HG03457 (cell line): ENCODE data around the gene KRAS.
"Not testable (repeated sequence)": the region's sequence is repeated elsewhere in the genome, so short reads cannot be mapped to it uniquely, and the experiment has no call there.

Source experiments
- ATAC-seq: cut with Tn5 transposase; IDR thresholded peaks from one replicate; pipeline ENCODE4 v1.9.1; 2021; ENCODE audit warnings: moderate number of reproducible peaks; ENCODE audit not compliant: unreplicated experiment

KRAS gene

DNA sequence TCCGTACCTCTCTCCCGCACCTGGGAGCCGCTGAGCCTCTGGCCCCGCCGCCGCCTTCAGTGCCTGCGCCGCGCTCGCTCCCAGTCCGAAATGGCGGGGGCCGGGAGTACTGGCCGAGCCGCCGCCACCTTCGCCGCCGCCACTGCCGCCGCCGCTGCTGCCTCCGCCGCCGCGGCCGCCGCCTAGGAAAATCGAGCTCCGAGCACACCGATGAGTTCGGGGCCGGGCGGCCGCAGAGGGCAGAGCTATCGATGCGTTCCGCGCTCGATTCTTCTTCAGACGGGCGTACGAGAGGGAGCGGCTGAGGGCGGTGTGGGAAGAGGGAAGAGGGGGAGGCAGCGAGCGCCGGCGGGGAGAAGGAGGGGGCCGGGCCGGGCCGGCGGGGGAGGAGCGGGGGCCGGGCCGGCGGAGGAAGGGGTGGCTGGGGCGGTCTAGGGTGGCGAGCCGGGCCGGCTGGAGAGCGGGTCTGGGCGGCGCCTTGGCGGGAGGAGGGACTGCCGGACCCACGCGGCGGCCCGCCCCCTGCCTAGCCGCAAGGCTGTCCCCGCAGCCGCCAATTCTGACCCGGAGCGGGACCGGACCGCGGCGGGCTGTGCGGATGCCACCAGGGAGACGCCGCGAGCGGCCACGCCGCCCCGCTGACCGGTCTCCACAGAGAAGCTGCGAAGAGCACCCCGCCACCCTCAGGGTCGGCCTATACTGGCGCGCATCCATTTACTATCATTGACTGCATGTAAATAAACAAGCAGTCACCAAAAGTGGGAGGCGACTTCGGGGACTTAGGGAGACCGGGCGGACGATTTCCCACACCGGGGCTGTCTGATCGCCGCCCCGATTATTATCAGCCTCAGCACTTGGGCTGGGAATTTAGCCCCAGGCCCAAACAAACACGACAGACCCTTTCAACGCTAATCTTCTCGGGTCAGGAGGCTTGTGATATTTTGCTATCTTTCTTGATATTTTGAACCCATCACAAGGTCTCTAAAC lies at the start of gene KRAS:
Gene KRAS, minus strand, starts transcription at position 186 of the 987 bp plus-strand sequence.
- ATAC-seq: peak; percentile 69

GRCh38 chr12:25296381-25296780 lies 45.7 kb upstream of the KRAS start:
- ATAC-seq: no peak

- no peak for ATAC-seq
Measured at GRCh38 chr12:25295361-25295760, 44.6 kb upstream of the KRAS start.

DNA sequence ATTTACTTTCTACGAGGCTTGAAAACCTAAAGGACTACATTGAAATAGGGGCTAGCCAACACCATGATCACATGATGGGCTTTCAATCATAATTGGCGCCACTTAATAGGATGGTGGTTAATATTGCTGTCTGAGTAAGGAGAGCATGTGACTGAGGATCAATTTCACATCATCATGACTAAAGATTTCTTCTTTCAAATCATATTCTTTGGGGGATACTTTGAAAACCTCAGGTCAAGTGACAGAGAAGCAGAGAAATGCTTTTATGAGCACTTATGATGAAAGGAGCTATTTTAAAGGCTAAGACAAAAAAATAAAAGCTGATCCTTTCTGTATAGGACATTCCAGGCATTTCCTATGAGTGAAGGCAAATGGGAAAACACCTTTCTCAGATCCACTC lies 42.9 kb upstream of the KRAS start:
- no peak for ATAC-seq

DNA sequence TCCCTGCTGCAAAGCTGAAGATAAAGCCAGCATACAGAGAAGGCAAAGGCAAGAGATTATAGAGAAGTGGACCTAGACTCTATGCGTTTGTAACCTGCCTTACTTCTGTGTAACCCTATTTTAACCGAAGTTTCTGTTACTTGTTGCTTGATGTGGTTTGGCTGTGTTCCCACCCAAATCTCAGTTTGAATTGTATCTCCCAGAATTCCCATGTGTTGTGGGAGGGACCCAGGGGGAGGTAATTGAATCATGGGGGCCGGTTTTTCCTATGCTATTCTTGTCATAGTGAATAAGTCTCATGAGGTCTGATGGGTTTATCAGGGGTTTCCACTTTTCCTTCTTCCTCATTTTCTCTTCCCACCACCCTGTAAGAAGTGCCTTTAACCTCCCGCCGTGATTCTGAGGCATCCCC lies 42.1 kb upstream of the KRAS start:
- not testable (repeated sequence) for ATAC-seq

DNA sequence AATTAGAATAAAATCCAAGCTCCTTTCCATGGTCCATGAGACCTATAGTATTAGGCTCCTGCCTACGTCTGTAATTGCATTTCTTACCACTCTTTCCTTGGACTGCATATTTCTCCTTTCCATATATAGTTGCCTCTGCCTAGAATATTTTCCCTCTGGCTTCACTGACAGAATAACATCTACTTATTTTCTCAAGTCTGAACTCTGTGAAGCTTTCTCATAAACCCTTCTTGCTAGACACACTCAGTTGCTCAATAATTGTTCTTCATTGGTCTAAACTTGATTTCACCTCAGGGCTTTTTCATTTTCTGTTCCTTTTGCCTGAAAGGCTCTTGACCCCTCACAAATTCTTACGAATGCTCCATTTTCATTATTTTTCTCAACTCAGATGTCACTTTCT lies 36.9 kb upstream of the KRAS start:
- no peak for ATAC-seq

DNA sequence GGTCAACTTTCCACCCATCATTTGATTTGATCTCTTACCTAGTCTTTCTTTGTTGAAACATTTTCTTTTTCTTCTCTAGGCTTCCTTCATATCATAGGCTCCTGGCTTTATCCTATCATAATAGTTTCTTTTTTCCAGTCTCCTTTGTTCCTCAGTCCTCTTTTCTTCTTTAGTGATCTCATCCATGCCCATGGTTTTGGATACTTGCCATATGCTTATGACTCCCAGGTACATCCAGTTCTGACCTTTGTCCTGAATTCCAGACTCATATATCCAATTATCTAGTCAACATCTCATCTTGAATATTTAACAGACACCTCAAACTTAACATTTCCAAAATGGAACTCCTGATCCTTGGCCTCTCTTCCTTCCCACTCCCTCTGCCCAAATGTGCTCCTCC lies 36.1 kb upstream of the KRAS start:
- no peak for ATAC-seq

GRCh38 chr12:25284024-25284423 lies 33.3 kb upstream of the KRAS start:
- ATAC-seq: no peak

- ATAC-seq: no peak
Measured at GRCh38 chr12:25283006-25283405, 32.3 kb upstream of the KRAS start.

DNA sequence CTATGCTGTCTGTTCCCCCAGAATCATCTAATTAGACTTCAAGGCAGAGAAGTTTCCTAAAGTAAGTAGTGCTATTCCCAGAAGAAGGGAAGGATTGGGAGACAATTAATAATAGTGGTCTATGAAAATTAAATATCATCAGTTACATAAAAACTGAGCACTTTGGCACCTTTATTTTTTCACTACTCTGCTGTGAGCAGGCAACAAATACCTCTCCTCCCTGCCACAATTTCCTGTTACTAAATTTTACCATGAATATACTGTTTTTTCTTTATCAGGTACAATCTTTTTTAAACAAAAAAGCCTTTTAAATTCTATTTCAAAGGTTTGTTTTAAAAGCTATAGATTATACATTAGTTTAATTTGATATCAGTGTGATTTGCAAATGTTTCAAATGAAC lies 29.4 kb upstream of the KRAS start:
- ATAC-seq: no peak

- no peak for ATAC-seq
Measured at GRCh38 chr12:25278269-25278668, 27.5 kb upstream of the KRAS start.

DNA sequence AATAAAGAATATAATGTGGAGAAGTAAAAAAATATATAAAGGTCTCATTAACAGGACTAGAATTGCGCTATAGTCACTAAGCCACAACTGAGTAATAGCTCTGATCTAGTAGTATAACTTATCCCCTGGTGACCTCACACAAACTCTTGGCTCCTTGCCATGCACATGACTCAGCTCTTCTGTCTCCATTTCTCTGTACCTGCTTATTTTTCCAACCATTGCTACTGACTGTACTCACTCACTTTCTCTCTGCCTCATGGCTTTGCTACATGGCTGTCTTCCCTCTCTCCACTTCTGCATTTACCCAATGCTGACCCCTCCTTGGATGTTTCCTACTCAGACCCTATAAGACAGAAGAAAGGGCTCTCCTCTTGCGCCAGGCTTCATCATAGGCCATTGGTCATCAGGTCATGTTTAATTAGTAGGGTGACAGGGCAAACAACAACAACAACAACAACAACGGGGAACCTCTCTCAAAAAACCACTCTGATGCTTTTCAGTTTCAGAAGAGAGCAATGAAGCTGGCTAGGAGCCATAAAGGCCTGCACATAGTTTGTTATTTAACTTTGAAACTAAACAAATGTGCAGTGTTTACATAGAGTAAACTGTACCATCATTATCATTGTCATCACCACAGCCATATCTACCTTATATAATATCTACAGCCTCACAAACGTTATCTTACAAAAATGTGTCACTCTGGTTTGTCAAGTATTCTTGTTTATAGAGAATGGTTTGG lies 25.6 kb upstream of the KRAS start:
- ATAC-seq: no peak

GRCh38 chr12:25271486-25272098 lies 20.9 kb upstream of the KRAS start:
- no peak for ATAC-seq

- ATAC-seq: peak; percentile 65
Measured at GRCh38 chr12:25269701-25270100, 19.0 kb upstream of the KRAS start.

DNA sequence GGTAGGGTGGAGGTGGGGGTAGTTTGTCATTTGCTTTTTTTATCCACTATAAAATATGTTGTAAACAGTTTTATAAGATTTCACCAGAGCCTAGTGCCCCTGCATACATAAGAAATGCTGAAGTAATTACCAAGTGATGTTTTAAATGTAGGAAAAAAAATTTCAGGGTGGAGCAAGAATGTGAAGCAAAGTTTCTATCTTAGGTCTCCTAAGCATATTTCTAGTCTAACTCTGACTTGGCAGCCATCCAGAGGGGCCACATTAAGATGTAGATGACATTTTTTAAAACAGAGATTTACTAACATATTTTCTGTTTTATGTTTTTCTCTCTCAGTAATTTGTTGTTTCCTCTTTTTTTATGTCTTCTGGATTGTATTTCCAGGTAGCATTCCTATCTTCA lies 15.8 kb upstream of the KRAS start:
- ATAC-seq: no peak

GRCh38 chr12:25264862-25265261 lies 14.1 kb upstream of the KRAS start:
- no peak for ATAC-seq

DNA sequence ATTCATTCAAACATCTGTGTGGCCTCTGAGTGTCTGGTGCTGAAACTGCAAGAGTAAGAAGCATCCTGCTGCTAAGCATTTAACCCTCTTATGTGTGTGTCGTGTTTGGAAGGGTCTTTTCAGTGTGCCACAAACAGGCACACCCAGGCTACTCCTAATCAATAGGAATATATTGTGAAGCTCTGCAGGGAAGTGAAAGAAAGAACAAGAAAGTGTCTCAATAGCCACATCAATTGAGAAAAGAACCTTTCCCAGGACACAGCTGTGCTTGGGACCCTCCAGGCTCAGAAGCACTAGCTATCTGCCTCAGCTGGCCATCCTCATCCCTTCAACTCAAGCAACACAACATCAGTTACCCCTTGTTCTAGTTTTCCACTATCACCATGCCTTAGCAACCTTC lies 13.4 kb upstream of the KRAS start:
- no peak for ATAC-seq

- ATAC-seq: no peak
Measured at GRCh38 chr12:25263594-25263993, 12.9 kb upstream of the KRAS start.

GRCh38 chr12:25262389-25263074 lies 11.8 kb upstream of the KRAS start:
- no peak for ATAC-seq

GRCh38 chr12:25257590-25258324 lies 7.0 kb upstream of the KRAS start:
- ATAC-seq: no peak
